T-helper 1 cell treated with Interleukin-12 subunit alpha and Interleukin-12 subunit beta and Interleukin-4 antibody, amounts not matched to agents 30 ng/mL and 1 ng/mL, for 36 hours (primary cell): ENCODE measurements around the gene AP3B1. TPM values are rescaled to one million over a fixed set of nuclear protein-coding genes. Genes with fewer than 3 reads are reported as not detected.

Experiments
- intact Hi-C: fragments of 100-400 bp; cut with micrococcal nuclease; formaldehyde crosslinking; loops from one replicate; pipeline ENCODE4 v1.15.1; 2024
- total RNA-seq: library from RNA; stranded (reverse); gene quantifications from 2 replicates; pipeline ENCODE4 v1.2.3, GENCODE V29; 2022

The AP3B1 gene
- total RNA-seq, 1 donor from 2014 or later: 43.3 TPM

DNA sequence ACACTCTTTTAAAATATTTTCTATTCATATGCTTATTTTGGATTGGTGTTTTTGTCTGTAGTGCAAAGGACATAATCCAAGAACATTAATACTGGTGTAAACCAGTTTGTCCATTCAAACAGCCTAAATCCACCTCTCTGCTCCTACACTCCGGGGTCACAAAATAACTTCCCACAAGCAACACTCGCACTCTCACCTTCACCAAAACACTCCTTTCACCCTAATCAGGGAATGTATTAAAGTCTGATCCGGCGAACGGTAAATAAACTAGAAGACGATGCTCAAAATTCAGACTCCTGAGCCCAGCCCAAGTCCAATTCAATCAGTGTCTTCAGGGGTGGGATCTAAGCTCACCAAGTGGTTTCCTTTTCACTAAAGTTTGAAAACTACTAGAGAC is 649 bp downstream of the AP3B1 start:
- intact Hi-C loops: loop anchor here (1.0 to 10.0 kb wide), 11 partner anchors 66 to 1579 kb away; partner anchors contain the start of genes AGGF1, ARSB, F2R and HOMER1

DNA sequence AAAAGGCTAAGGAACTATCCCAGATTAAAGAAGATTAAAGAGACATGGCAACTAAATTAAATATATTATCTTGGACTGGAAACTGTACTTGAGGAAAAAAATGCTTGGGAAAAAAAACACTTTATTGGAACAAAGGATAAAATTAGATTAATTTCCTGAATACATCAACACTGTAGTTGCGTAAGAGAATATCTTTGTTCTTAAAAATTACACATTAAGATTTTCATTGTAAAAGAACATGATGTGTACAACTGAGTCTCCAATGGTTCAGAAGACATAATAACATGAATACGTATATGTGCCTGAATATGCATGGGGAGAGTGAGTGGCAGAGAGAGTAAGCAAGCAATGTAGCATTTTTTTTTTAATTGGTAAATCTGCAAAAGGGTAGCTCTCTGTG is 2.8 kb downstream of the AP3B1 start:
- intact Hi-C loops: loop anchor here (10.0 kb wide), 3 partner anchors 647 to 1577 kb away; partner anchors contain the start of gene F2R

- intact Hi-C loops: loop anchor here (10.0 kb wide), 3 partner anchors 645 to 1575 kb away; partner anchors contain the start of gene F2R
These were observed 4.6 kb downstream of the AP3B1 start for GRCh38 chr5:78289911-78290310.

GRCh38 chr5:78288246-78288645 is 6.3 kb downstream of the AP3B1 start:
- intact Hi-C loops: no loop called here

DNA sequence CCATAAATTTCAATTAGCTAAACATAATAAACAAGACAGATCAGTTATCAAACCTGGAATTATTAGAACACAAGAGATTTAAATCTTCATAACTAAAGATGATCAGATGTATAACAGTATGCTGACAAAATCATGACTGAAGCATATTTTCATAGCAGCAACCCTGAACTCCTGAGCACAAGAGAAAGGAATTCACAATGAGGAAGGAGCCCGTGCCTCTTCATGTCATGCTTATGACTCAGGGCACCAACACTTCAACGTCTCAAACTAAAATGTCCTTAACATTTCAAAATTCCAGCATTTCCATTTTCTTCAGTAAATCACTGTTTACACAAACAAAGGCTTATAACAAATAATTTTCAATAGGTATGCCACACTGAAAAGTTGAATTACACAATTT is 6.7 kb downstream of the AP3B1 start:
- intact Hi-C loops: no loop called here

DNA sequence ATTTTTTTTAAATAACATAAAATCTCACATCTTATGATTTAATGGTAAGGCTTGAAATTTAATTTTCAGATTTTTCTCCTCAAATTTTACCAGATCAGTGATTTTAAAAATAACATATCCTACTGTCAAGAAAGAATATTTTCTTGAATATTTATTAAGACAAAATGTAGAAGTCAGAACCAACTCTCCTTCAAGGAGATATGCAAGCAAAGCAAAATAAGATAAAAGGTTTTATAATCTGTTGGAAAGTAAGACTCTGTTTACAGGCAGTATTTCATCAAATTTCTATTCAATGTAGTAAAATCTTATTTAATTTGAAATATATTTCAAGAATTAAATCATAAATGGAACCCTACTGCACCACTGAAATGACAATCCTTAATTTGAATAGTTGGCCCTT is 7.3 kb downstream of the AP3B1 start:
- intact Hi-C loops: no loop called here

GRCh38 chr5:78286290-78286689 is 8.2 kb downstream of the AP3B1 start:
- intact Hi-C loops: no loop called here

DNA sequence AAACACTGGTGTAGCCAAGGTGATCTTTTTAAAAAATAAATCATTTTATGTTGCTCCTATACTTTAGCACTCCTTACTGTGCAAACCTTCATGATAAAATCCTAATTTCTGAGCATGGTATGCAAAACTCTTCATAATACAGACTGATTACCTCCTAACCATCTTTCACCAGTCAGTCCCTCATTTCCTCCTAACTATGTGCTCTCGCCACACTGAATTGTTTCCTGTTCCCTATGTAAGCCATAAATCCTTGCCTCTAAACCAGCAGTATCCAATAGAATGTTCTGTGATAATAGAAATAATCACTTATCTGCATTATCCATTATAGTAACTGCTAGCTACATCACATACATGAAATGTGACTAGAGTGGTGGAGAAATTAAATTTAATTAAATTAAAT is 10.7 kb downstream of the AP3B1 start:
- intact Hi-C loops: no loop called here

DNA sequence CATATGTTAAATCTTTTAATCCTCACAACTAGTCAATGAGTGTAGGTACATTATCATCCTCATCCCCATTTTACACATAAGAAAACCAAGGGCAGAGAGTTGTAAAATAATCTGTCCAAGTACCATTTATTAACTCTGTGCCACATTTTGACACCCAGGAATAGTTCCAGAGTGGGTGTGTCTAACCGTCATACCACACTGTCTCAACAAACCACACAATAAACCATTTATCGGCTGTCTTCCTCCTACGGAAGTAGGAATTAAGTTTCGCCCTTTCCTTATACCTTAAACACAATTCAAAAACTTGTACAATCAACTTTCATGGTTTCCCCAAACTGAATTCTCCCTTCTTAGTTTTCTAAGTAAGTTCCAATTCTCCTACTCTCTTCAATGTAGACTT is 11.4 kb downstream of the AP3B1 start:
- intact Hi-C loops: no loop called here

GRCh38 chr5:78280261-78280660 is 14.2 kb downstream of the AP3B1 start:
- intact Hi-C loops: no loop called here

GRCh38 chr5:78279194-78279593 is 15.3 kb downstream of the AP3B1 start:
- intact Hi-C loops: no loop called here

- intact Hi-C loops: no loop called here
These were observed 16.8 kb downstream of the AP3B1 start for GRCh38 chr5:78277715-78278114.

GRCh38 chr5:78275998-78276543 is 18.4 kb downstream of the AP3B1 start:
- intact Hi-C loops: no loop called here

DNA sequence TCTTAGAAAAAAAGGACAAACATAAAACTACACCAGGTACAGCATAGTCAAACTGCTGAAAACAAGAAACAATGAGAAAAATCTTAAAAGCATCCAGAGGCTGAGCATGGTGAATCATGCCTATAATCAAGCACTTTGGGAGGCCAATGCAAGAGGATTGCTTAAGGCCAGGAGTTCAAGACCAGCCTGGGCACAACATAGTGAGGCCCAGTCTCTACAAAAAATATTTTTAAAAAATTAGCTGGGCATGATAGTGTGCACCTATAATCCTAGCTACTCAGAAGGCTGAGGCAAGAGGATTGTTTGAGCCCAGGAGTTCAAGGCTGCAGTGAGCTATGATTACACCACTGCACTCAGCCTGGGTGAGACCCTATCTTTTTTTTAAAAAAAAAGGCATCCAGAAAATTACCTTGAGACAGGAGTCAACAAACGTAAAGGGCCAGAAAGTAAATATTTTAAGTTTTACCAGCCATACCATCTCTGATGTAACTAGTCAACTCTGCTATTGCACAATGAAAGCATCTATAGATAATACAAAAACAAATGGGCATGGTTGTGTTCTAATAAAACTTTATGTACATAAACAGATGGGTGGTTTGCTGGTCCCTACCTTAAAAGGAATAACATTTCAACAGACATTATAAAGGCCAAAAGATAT is 19.8 kb downstream of the AP3B1 start:
- intact Hi-C loops: no loop called here

DNA sequence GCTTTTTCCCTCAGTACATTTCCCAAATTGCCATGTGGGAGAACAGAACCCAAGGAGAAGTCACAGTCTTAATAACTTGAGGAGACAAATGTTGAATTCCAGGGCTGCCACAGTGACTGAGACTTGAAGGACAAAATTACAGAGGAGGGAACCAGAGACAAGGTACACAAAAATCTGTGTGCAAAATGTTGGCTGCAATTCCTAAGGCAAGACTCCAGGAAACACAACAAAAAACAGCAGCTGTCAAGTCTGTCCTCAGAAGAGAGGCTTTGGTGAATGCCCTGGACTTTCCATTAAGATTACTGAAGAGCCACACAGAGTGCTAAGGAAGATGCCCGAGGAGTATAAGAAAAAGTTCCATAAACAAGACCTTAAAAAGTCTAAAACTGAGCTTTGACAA is 21.1 kb downstream of the AP3B1 start:
- intact Hi-C loops: no loop called here

DNA sequence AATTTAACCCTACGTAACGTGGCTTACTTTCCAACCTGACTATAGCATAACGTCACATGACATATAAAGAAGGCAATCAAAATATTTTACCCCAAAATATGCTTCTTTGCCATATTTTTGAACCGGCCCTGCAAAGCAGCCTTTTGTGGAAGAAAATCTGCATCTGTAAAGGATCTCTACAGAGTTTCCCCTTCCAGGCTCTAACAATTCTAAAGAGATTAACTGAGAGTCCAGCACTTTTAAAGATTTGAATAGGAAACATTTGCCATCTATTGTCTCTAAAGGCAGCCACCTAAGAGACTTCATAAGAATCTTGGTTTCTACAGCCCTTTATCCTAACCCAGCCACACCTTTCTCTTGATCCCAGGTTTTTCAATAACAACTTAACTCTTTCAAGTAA is 22.7 kb downstream of the AP3B1 start:
- intact Hi-C loops: no loop called here

- intact Hi-C loops: loop anchor here (1.0 to 10.0 kb wide), 6 partner anchors 402 to 1401 kb away; no protein-coding TSS in a partner anchor
These were observed 25.3 kb downstream of the AP3B1 start for GRCh38 chr5:78269088-78269703.

DNA sequence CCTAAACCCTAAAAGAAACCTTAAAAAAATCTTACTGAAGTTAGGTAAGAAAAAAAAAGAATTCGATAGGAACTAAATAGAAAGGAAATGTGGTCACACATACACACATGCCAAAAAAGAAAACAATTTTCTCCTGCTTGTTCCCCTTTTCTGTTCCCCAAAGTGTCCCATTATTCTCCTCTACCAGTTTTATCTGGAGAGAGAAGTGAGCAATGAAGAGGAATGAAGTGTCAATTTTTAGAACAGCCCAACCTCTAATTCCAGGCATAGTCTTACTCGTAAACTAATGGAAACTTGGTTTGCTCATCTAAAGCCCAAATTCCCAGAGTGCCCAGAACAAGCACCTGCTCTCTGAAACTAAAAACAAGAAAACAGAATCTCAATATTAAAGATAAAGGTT is 26.1 kb downstream of the AP3B1 start:
- intact Hi-C loops: loop anchor here (2.0 to 10.0 kb wide), 4 partner anchors 402 to 1124 kb away; no protein-coding TSS in a partner anchor

DNA sequence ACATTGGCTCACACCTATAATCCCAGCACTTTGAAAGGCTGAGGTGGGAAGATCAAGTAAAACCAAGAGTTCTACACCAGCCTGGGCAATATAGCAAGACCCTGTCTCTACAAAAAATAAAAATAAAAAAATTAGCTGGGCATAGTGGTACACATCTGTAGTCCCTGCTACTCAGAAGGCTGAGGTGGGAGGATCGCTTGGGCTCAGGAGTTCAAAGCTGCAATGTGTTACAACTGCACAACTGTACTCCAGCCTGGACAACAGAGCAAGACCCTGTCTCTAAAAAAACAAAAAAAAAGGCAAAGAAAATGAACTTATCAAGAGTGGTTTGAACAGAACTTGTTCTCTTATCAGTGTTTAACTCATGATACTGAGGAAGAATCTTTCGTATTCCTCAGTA is 29.3 kb downstream of the AP3B1 start:
- intact Hi-C loops: loop anchor here (10.0 kb wide), 2 partner anchors 750 to 1120 kb away; no protein-coding TSS in a partner anchor

GRCh38 chr5:78264600-78264999 is 29.9 kb downstream of the AP3B1 start:
- intact Hi-C loops: loop anchor here (10.0 kb wide), 2 partner anchors 750 to 1120 kb away; no protein-coding TSS in a partner anchor

GRCh38 chr5:78260771-78261170 is 33.7 kb downstream of the AP3B1 start:
- intact Hi-C loops: loop anchor here (10.0 kb wide), 2 partner anchors 746 to 1116 kb away; no protein-coding TSS in a partner anchor

DNA sequence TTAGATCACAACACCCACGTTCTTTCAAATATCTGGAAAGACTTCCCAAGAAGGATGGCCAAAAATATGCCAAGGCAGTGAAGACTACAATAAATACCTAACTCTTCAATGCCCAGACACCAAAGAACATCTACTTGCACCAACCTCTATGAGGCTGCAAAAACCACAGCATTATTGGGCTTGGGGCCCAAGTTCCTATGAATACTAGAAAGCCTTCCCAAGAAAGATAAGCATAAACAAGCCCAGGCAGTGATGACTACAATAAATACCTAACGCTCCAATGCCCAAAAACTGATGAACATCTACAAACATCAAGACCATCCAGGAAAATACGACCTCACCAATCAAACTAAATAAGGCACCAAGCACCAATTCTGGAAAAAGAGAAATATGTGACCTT is 41.3 kb downstream of the AP3B1 start:
- intact Hi-C loops: no loop called here
